Chondrocyte (in vitro differentiated cells): ENCODE data around the gene IL17B. TPM values are rescaled to one million over a fixed set of nuclear protein-coding genes. Genes with fewer than 3 reads are reported as not detected.
A peak's percentile ranks its signal among the peaks of the same experiment; 100 is the strongest.

Experiments
- DNase-seq: peaks from one replicate; pipeline ENCODE4 v3.0.0; 2021; ENCODE audit warnings: mixed read lengths, low spot score
- H3K27ac Mint-ChIP-seq: one replicate; pipeline ENCODE4 v1.8.0; 2021; ENCODE audit warnings: mild to moderate bottlenecking, moderate library complexity, mixed read lengths; ENCODE audit not compliant: unreplicated experiment
- H3K27me3 Mint-ChIP-seq: 2 replicates; pipeline ENCODE4 v1.8.0; 2021; ENCODE audit warnings: low read depth, mixed read lengths
- H3K36me3 Mint-ChIP-seq: 2 replicates; pipeline ENCODE4 v1.8.0; 2021; ENCODE audit warnings: low read depth, mixed read lengths
- H3K4me1 Mint-ChIP-seq: 2 replicates; pipeline ENCODE4 v1.8.0; 2021; ENCODE audit warnings: low read depth, mild to moderate bottlenecking, mixed read lengths
- H3K4me3 Mint-ChIP-seq: one replicate; pipeline ENCODE4 v1.8.0; 2021; ENCODE audit warnings: mild to moderate bottlenecking, moderate library complexity, mixed read lengths; ENCODE audit not compliant: unreplicated experiment
- H3K9me3 Mint-ChIP-seq: 2 replicates; pipeline ENCODE4 v1.8.0; 2021; ENCODE audit warnings: low read depth, mixed read lengths
- CTCF ChIP-seq: fragments of 200-600 bp; sonication (generic); IDR thresholded peaks from 2 replicates; pipeline ENCODE4 v1.5.0; 2021; ENCODE audit warnings: antibody characterized with exemption, mild to moderate bottlenecking, moderate library complexity
- total RNA-seq: library from RNA; stranded (reverse); gene quantifications from 3 replicates; pipeline ENCODE4 v1.2.1, GENCODE V29; 2021

The IL17B gene
- total RNA-seq, 1 donor from 2014 or later = 4.6 TPM

DNA sequence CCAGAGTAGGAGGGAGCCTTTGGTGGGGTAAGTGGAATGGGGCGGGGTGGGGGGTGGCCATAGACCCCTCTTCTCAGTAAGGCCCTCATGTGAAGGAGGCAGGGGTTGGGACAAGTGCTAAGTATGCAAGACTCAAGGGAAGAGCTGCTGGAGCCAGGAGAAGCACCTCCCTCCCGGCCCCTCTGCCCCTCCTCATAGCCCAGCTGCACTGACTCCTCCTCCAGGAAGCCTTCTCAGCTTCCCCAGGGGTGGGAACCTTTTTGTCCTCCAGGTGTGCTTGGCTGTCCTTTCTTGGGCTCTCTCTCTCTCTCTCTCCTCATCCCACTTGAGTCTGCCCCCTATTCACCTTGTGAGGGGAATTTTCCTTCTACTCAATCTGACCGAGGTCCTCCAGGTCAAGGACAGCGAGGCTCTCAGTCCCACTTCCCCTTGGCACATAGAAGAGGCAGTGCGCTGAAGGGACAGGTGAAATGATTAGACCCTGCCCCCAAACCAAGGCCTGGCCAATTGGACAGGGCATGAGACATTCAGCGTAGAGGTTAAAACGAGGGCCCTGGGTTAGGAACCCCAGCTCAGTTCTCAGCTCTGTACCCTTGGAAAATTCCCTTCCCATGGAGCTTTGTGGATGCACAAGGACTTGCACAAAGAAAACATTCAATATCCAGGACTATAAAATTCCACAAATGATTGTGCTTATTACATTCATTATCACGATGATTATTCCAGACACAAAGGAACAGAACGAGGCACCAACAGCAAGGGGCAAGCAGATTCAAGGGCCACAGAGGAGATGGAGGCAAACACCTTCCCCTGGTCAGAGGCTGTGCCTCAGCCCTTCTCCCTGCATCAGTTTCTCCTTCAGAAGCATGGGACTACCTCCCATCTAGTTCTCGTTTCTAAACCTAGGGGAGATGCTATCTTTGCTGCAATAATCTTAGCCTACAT, 45.6 kb upstream of the IL17B start:
- no peaks in the 10 kb centered on the region for H3K27me3 Mint-ChIP-seq
- H3K27ac Mint-ChIP-seq = peak overlapping the region; percentile 96
- H3K4me1 Mint-ChIP-seq = peaks cover 90% of the 10 kb centered on the region
- H3K4me3 Mint-ChIP-seq = peak overlapping the region; percentile 49
- no peaks in the 10 kb centered on the region for H3K9me3 Mint-ChIP-seq
- DNase-seq = no peak
- peaks cover 76% of the 10 kb centered on the region for H3K36me3 Mint-ChIP-seq
- TF ChIP-seq CTCF = no peak

- TF ChIP-seq CTCF = no peak
- H3K4me3 Mint-ChIP-seq = peak overlapping the region; percentile 49
- no peaks in the 10 kb centered on the region for H3K9me3 Mint-ChIP-seq
- DNase-seq = no peak
- H3K36me3 Mint-ChIP-seq = peaks cover 71% of the 10 kb centered on the region
- H3K27me3 Mint-ChIP-seq = no peaks in the 10 kb centered on the region
- H3K4me1 Mint-ChIP-seq = peaks cover 95% of the 10 kb centered on the region
- H3K27ac Mint-ChIP-seq = peak overlapping the region; percentile 96
Measured at GRCh38 chr5:149423794-149424268, 44.7 kb upstream of the IL17B start.

DNA sequence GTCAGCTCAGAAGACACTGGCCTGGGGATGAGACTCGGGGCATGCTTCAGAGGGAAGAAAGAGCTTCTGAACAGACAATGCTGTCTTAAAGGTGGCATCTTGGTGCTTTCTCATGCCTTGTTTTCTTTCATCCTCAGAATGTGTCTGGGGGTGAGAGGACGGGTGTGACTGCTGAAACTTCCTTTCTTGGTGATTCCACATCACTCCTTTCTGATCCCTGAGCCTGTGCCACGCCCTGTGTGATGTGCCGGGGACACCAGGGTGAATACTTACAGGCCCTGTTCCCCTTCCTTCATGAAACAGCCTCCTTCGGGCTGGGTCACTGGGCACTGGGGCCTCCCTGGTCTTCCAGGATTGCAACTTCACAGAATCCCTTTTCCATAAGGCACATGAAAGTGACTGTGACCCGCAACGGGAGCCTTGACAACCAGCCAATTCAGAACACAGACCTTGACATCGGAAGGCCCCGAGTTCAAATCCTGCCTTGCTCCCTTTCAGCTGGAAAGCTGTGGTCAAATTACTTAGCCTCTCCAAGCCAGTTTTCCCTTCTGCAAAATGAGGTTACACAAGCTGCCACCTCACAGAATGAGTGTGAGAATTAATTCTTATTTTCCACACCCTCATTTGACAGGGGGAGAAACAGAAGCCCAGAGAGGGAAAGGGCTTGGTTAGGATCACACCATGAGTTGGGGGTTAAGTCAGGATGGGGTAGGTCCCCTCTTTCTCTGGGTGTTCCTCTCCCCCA, 44.1 kb upstream of the IL17B start:
- peak overlapping the region; percentile 96 for H3K27ac Mint-ChIP-seq
- H3K36me3 Mint-ChIP-seq = peaks cover 66% of the 10 kb centered on the region
- no peak for TF ChIP-seq CTCF
- no peaks in the 10 kb centered on the region for H3K27me3 Mint-ChIP-seq
- peak overlapping the region; percentile 49 for H3K4me3 Mint-ChIP-seq
- H3K9me3 Mint-ChIP-seq = no peaks in the 10 kb centered on the region
- no peak for DNase-seq
- peaks cover 96% of the 10 kb centered on the region for H3K4me1 Mint-ChIP-seq

DNA sequence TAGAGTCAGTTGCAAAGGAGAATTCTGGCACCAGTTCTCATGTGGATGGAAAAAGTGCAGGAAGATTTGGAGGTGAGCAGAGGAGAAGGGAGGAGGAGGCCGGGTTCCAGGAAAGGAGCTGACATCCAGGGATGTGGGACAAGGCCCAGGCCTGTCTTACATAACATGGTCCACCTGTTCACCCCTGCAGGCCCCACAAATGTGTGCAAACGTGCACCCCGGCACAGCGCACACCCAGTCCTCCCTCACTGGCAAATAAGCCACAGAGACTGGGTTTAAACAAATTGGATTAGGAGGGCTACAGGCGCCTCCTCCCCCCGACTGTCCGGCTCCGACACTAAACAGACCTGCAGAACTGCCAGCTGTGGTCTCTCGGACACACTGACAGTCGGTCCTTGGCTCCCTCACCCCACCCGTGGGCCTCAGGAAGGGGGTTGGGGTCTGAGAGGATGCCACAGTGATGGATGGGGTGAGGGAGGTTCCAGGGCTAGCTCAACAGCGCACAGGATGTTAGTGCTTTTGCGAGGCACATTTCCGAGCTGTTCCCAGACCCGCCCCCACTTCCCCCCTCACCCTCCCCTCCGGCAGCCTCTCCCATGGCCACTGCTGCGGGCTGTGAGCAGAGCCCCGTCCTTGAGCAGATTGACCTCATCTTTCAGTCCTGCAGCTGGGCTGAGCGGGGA, 43.4 kb upstream of the IL17B start:
- no peaks in the 10 kb centered on the region for H3K9me3 Mint-ChIP-seq
- TF ChIP-seq CTCF = no peak
- no peaks in the 10 kb centered on the region for H3K27me3 Mint-ChIP-seq
- DNase-seq = no peak
- H3K4me1 Mint-ChIP-seq = peaks cover 97% of the 10 kb centered on the region
- peak overlapping the region; percentile 48 for H3K4me3 Mint-ChIP-seq
- peaks cover 67% of the 10 kb centered on the region for H3K36me3 Mint-ChIP-seq
- H3K27ac Mint-ChIP-seq = peak overlapping the region; percentile 96

- DNase-seq = no peak
- peak overlapping the region; percentile 48 for H3K4me3 Mint-ChIP-seq
Measured at GRCh38 chr5:149421834-149422233, 42.7 kb upstream of the IL17B start.

More at GRCh38 chr5:149421834-149422233, 42.7 kb upstream of the IL17B start:
- H3K4me1 Mint-ChIP-seq = peaks cover 97% of the 10 kb centered on the region
- peak overlapping the region; percentile 96 for H3K27ac Mint-ChIP-seq
- no peaks in the 10 kb centered on the region for H3K27me3 Mint-ChIP-seq
- H3K36me3 Mint-ChIP-seq = peaks cover 65% of the 10 kb centered on the region
- H3K9me3 Mint-ChIP-seq = no peaks in the 10 kb centered on the region
- TF ChIP-seq CTCF = no peak
